ENCODE results near the gene SEPTIN10.

DNA sequence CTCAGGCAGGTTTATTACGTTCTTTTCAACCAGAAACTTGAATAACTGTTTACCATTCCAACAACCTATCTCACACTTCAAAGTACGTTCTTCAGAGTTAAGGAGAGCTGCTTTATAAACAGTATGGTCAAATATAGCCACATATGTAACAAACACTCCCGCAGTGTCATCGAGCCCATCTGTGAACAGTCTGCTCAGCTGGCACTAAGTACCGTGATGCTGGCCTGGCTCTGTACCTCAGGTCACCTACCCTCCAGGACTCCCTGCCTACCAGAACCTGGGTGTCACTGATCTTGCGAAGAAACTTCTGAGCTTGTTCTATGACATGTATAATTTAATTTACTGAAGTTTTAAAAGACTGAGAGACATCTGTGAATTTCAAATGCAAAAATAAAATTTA lies 71.4 kb downstream of the SEPTIN10 start:
- no peak for TF ChIP-seq EZH2 (IDR thresholded peaks at IDR 0.05; ENCODE audit: borderline replicate concordance, insufficient read depth, low read depth, low read length, poor library complexity, severe bottlenecking)
- TF ChIP-seq, protein P1, sequence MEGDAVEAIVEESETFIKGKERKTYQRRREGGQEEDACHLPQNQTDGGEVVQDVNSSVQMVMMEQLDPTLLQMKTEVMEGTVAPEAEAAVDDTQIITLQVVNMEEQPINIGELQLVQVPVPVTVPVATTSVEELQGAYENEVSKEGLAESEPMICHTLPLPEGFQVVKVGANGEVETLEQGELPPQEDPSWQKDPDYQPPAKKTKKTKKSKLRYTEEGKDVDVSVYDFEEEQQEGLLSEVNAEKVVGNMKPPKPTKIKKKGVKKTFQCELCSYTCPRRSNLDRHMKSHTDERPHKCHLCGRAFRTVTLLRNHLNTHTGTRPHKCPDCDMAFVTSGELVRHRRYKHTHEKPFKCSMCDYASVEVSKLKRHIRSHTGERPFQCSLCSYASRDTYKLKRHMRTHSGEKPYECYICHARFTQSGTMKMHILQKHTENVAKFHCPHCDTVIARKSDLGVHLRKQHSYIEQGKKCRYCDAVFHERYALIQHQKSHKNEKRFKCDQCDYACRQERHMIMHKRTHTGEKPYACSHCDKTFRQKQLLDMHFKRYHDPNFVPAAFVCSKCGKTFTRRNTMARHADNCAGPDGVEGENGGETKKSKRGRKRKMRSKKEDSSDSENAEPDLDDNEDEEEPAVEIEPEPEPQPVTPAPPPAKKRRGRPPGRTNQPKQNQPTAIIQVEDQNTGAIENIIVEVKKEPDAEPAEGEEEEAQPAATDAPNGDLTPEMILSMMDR (IDR thresholded peaks at IDR 0.05), result no peak
